ENCODE data around the gene DMXL2.
"Not testable (repeated sequence)": the region's sequence is repeated elsewhere in the genome, so short reads cannot be mapped to it uniquely, and the experiment has no call there.

DMXL2 gene

DNA sequence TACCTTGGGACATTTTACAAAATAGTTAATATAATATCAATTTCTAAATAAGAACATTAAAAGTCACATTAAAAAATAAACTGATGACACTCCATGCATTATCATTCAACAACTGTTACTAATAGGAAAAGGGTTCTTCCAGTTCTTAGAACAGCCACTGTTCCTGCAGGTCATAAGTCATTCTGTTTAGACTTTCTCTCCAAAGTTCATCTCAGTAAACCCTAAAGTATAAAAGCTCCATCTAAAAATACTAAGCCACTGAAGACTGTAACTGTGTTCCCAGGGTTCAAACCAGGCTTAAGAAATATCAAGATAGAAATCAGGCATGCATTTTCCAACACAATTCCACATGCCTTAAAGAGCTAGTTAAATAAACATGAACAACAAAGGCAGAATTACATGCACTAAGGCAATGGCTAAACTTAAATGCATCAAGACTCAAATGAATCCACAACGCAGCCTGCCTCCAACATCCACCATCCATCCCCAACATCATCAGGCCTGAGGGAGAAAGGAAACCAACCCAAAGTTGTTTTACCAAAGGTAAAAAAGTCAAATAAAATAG lies 46.2 kb downstream of the DMXL2 start:
- no peak for DNase-seq

DNA sequence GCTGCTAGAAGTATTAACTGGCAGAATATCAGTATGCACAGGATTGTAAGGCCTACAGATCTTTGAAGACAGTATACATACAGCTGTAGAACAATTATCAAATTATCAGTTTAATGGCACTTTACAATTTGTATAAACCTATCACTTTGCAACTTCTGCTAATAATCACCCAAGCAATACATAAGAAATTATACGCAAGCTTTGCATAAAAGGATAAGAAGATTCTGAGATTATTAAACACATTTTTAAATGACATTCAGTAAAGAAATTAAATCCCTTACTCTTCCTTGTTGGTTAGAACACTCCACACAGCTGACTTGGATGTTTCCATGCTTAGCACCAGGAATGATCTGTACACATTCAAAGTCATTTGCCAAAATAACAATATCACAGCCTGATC lies 46.8 kb downstream of the DMXL2 start:
- no peak for DNase-seq

DNA sequence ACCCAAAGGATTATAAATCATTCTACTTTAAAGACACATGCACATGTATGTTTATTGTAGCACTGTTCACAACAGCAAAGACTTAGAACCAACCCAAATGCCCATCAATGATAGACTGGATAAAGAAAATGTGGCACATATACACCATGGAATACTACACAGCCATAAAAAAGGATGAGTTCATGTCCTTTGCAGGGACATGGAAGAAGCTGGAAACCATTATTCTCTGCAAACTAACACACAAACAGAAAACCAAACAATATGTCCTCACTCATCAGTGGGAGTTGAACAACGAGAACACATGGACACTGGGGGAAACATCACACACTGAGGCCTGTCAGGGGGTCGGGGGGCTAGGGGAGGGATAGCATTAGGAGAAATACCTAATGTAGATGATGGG lies 49.2 kb downstream of the DMXL2 start:
- DNase-seq = not testable (repeated sequence)

DNA sequence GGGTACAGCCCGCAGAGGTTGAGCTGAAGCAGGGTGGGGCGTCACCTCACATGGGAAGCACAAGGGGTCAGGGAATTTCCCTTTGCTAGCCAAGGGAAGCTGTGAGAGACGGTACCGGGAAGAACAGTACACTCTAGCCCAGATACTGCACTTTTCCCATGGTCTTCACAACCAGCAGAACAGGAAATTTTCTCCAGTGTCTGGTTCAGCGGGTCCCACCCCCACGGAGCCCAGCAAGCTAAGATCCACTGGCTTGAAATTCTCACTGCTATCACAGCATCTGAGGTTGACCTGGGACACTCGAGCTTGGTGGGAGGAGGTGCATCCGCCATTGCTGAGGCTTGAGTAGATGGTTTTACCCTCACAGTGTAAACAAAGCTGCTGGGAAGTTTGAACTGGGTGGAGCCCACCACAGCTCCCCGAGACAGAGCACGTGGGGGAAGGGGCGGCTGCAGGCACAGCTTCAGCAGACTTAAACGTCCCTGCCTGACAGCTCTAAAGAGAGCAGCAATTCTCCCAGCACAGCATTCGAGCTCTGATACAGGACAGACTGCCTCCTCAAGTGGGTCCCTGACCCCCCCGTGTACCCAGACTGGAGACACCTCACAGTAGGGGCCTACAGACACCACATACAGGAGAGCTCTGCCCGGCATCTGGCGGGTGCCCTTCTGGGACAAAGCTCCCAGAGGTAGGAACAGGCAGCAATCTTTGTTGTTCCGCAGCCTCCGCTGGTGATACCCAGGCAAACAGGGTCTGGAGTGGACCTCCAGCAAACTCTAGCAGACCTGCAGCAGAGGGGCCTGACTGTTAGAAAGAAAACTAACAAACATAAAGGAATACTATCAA lies 53.4 kb downstream of the DMXL2 start:
- DNase-seq = not testable (repeated sequence)

DNA sequence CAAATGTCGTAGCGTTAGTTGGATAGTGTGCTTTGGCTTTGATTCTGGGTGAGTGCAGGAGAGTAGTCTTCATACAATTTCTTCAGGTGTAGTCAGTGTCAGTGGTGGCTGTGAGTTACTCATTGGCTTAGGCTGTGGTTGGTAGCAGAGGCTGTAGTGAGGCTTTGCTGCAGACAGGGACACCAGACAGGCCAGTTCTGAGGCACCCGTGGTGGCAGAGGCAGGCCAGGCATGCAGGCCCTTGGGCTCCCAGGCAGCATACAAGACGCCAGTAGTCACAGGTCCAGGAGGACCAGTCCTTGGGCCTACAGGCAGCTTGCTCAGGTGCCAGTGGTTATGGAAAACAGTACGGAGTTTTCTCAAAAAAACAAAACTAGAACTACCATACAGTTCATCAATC lies 61.3 kb downstream of the DMXL2 start:
- no peak for DNase-seq

DNA sequence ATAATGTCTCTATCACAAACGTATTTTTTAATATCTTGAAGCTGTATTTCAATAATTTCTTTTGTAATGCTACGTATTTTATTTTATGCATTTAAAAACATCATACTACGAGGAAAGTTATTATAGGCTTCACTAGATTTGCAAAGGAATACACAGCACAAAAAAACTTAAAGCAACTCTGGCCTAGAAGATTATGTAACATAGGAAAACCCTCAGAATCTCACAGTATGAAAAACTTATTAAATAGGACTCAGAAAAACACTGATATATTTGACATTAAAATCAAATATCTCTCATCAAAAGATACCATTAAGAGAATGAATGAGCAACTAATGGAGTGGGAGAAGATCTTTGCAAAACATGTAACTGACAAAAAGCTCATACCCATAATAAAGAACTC lies 63.7 kb downstream of the DMXL2 start:
- DNase-seq = no peak

DNA sequence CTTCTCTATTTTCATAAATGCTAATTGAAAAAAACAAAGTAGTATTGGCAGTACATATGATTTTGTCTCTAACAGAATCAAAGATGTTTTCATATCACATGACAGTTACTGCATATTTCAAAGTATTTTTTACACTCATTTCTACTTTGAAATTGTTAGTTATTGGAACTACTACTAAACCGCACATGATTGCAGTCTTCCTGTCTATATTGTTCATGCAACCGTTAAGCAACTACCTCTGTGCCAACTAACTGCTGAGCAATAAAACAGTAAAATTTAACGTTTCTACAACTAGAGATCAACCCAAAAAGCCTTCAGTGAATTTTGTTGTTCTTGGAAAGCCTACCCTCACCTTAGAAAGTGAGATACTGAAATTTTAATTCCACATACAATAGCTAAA lies 64.2 kb downstream of the DMXL2 start:
- no peak for DNase-seq

DNA sequence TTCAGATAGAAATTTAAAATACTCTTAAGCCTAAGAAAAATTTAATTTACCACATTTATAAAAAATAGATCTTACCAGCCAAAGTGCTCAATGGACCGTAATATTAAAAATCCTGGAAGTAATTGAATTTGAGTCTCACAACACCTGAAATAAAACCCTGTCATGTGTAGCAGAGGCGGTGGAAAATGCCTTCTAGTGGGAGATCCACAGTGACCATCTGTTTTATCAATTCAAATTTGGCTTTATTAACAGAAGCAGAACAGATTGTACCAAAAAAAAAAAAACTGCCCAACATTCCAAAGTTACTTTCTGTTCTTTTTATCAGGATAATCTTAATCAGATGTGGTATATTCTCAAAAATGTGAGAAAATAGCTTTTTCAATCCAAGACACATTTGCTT lies 71.7 kb downstream of the DMXL2 start:
- no peak for DNase-seq

DNA sequence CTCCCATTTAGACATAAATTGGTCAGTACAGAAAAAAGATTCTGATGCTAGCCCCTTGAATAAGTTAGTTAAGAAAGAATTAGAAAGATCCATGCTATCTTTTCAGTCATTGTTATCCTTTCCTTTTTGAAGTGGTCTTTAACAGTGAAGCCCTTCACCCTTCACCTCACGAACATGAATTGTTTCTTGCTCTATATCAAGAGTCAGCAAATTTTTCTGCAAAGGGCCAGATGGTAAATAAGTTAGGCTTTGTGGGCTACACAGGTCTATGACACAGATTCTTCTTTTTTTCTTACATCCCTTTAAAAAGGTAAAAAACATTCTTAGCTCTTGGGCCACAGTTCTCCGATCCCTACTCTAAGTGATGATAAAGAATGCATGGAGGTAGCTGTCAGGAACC lies 74.9 kb downstream of the DMXL2 start:
- no peak for DNase-seq

DNA sequence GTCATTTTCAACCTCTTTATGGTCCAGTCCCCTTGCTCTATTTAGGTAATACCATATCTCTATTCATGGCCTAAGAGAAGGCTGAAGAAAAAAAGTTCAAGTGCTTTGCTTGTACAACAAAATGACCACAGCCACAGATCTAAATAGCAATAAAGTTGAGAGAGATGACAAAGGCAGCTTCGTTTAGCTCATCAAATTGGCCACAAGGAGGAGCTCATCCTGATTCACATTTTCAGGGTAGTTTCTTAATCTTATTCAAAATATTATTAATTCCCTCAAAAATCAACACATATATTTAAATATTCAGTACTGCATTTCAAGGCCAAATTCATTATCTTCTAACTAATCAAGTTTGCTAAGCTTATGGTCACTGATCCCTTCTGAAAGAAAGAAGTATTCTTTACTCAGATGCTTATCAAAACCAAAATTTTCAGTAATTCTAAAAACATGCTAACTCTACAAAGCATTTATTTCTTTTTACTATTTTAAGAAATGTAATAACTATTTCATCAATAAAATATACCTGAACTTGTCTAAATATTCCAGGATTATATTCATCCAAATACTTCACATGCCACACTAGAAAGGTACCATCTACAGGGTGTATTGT lies 85.5 kb downstream of the DMXL2 start:
- no peak for DNase-seq

DNA sequence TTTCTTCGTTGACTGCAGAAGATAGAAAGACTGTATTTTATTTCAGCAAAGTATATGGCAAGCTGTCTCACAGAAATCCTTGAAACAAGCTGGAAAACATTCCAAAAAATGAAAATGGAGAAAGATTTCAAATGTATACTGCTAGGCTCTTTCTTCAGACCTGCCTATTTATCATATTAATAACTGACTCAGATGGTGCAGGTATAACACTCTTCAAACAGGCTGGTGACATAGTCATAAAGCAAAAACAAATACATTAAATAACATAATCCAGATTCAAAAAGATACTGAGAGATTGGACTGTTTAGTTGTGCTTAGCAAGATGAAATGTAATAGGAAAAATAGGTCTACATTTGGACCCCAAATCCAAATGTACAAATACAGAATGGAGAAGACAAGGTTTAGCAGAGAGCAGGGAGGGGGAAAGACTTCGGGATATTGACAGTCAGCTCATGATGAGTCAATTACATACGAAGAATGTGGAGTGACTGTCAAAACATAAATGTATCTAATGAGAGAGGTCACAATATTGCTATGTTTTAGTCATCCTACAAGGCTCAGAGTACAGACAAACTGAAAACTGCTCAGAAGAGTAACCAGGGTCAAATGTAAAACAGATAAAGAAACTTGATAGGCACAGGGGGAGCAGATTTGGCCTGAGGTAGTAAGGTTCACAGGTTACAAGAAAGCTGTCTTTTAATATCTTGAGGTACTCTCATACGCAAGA lies 88.7 kb downstream of the DMXL2 start:
- DNase-seq = no peak

DNA sequence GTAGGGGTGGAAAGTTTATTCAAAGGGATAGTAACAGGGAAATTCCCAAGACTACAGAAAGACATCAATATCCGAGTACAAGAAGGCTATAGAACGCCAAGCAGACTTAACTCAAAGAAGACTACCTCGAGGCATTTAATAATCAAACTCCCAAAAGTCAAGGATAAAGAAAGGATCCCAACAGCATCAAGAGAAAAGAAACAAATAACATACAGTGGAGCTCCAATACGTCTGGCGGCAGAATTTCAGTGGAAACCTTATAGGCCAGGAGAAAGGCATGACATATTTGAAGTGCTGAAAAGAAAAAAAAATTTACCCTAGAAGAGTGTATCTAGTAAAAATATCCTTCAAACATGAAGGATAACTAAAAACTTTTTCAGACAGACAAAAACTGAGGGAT lies 95.6 kb downstream of the DMXL2 start:
- DNase-seq = no peak

DNA sequence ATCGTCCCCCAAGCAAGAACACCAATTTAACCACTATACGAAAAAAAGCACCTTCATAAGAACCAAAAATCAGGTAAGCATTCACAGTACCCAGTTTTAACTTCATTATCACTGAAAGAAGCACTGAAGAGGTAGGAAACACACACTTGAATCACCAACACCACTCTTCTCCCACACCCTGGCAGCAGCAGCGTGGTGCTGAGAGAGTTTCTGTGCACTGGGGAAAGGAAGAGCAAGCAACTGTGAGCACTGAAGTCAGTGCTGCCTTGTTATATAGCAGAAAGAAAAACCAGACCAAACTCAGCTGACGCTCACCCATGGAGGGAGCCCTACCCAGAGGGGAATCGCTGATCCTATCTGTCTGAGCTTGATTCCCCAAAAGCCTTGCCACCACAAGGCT lies 98.2 kb downstream of the DMXL2 start:
- no peak for DNase-seq

DNA sequence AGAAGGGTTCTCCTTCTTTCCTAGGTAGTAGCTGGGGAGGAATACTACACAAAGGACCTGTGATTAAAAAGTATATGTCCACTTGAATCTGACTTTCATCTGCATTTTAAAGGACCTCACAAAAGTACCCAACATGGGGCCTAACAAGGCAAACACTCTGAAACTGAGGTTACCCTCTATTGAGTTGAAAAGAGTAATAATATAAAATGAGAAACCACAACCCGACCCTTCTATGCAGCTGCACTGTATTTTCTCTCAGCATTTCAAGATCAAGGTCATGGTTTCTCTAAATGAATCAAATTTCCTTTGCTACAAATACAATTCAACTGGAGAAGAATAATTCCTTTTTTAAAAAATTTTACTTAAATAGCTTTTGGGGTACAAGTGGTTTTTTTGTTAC lies 106.3 kb downstream of the DMXL2 start:
- DNase-seq = no peak

DNA sequence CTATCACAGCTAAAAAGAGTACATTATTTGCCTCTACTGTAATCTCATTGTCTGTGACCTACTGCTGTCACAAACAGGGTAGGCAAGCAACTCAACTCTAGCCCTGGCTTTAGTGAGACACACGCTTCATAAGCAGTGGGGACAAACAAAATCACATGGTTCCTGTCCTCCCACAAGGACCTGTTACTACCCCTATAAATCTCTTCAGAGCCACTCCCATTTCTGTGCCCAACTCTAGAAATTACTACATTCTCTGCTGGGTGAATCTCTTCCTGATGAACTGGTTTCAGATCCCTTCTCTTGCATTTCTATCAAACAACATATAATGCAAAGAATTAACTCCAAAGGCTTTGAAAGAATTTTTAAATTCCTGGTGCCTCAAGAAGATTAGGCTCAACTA lies 117.3 kb downstream of the DMXL2 start:
- no peak for DNase-seq

DNA sequence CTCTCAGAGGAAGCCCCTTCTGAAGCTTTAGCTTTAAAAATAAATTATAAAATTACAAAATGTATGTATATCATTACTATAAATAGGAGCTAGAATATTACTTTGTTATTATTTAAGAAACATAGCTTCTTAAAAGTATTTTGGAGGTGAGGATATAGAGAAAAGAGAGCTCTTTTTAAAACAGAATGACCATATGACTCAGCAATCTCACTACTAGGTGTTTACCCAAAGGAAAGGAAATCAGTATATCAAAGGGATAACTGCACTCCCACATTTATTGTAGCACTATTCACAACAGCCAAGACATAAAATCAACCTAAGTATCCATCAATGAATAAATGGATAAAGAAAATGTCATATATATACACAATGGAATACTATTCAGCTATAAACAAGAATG lies 119.6 kb downstream of the DMXL2 start:
- DNase-seq = no peak

DNA sequence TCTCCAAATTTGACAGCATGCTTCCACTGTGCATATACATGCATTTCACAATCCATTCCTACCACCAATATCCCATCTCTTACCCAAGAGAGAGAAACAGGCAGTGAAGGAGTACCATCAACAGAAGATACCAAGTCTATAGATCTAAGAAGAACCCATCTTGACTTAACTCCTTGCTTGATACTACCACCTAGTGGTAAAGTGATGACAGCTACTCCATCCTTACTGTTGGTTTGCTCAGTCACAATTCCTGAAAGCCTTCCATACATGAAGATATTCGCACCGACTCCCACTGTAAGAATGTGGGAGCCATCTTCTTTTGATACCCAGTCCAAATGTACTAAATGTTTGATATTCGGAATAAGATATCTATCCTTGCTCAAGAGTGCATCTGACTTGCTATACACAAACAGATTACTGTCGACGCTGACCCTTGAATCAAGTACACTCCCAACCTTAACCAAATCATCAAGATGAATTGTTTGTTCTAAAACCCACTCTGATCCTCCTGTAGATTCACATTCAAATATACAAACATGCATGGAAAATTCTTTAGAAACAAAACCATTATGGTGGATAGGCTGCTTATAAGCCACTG lies 123.1 kb downstream of the DMXL2 start:
- DNase-seq = no peak

DNA sequence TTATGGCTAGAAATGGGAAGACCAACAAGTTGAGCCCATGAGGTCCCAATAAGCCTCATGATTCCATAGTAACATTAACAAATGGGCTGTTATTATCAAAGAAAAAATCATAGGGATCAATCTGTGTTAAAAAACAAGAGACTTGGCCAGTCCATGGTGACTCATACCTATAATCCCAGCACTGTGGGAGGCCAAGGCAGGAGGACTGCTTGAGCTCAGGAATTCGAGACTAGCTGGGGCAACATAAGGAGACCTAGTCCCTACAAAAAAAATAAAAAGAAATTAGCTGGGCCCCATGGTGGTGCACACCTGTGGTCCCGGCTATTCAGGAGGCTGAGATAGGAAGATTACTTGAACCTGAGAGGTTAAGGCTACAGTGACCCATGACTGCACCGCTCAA lies 124.8 kb downstream of the DMXL2 start:
- DNase-seq = no peak

DNA sequence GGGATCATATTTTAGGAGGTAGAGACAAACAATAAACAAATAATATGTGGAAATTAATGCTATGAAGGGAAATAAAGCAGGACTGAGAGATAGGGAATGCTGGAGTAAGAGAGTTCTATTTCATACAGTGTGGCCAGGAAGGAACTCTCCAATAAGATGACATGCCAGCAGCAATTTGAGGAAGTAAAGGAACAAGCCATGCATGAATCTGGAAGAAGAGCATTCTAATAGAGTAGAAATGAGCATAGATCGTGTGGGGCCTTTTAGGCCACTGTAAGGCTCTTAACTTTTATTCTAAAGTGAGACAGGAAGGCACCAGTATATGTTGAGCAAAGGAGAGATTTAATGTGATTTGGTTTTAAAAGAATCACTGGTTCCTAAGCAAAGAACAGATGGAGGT lies 126.3 kb downstream of the DMXL2 start:
- no peak for DNase-seq

DNA sequence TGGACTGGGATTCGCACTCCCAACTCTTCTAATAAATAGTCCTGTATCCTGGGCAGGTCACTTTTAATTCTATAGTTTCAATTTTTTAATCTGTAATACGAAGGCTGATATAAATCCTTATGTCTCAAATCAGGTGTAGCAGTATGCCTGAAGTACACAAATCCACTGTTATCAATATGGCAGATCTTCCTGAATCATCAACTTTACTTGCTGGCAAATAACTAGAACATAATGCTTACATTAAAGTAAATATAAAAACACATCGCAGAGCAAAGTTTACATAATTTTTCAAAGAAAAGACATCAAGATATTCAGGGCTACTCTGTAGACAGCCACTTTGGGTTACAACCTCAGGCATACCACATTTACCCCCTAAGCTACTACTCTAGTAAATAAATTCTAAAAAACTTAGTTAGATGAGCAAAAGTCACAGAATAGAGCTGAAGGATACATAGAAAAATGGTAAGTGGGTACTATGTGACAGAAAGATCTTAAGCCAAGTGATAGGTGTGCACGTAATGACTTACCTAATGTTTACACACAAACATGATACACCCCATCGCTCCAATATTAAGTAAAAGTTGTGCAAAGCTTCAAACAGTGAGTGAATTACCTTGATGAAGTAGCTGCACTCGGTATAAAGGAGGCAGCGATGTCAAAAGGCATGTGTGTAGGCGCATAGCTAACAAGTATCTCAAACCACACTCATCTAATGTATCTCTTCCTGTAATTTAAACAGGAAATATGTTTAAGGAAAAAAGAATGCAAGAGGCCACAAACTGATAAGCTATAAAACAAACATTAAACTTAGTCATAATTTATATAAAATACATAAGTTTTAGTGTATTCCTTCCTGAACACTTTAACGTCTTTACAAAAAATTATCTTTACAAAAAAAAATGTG lies 127.9 kb downstream of the DMXL2 start:
- no peak for DNase-seq

DNA sequence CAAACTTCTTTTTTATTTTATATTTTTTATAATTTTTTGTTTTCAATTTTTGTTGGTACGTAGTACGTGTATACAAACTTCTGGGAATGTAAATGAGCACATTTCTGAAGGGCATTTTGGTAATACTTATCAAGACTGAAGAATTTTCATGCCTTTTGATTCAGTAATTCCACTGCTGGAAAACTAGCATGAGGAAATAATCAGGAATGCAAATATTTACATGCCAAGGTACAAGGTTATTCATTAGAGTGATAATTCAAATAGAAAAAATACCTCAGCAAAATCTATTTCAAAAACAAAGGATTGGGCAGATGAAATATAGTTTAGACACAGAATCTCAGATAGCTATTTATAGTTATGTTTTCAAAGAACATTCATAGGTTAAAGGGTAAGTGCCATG lies 128.7 kb downstream of the DMXL2 start:
- DNase-seq = no peak

DNA sequence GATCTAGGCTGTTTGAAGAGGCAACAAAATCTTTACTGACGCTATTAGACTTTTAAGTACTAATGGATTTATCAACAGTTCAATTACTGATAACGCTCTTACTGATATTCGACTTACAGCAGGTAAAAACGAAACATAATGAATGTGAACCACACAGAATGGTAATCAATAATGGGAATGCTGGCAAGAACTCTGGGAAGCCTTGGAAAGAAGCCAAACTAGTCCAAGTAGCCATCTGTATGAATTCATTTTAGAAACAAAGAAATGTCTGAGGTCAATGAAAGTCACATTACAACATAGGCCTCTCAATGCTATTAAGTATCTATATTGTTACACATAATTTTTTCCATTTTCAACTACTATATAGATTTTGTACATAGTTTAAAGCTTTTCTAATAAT lies 130.0 kb downstream of the DMXL2 start:
- DNase-seq = no peak
